ENCODE measurements around the gene SSH2. TPM values are rescaled to one million over a fixed set of nuclear protein-coding genes. Genes with fewer than 3 reads are reported as not detected.

The SSH2 gene
- total and polyA plus RNA-seq, 2 donors from 2014 or later, result 19.7 to 62.5 TPM

- peak overlapping the region; percentile 67 to 81 (median 73) for H3K4me3 ChIP-seq (ENCODE audit: low read length in 3 of 3)
- peak overlapping the region; percentile 37 to 76 for H3K27ac ChIP-seq (ENCODE audit: low read depth in 2 of 2, low read length in 2 of 2)
- peak; percentile 84 to 96 (median 88) for DNase-seq
- peak overlapping the region; percentile 34 to 71 (median 56) for H3K9ac ChIP-seq (ENCODE audit: low read length in 3 of 3)
- intact Hi-C loops (cut with DNase I), result no loop called here
- TF ChIP-seq CTCF (IDR thresholded peaks at IDR 0.05; ENCODE audit: borderline replicate concordance, extremely low read depth, insufficient read depth), result no peak
- no peaks in the 10 kb centered on the region for H3K4me1 ChIP-seq (ENCODE audit: control insufficient read depth in 2 of 3, insufficient read depth in 2 of 3, low read depth in 1 of 3, low read length in 3 of 3)
- H3K9me3 ChIP-seq (ENCODE audit: control insufficient read depth in 2 of 3, insufficient read depth in 1 of 3, low read length in 3 of 3), result no peaks in the 10 kb centered on the region
- FAIRE-seq, result no peak
- no peaks in the 10 kb centered on the region for H3K27me3 ChIP-seq (ENCODE audit: control insufficient read depth, insufficient read depth, low read length)
- H3K36me3 ChIP-seq (ENCODE audit: control insufficient read depth in 2 of 3, insufficient read depth in 3 of 3, low read length in 3 of 3), result no peaks in the 10 kb centered on the region
These were observed 168.8 kb downstream of the SSH2 start for GRCh38 chr17:29761040-29761761.

- H3K27ac ChIP-seq (ENCODE audit: low read depth in 2 of 2, low read length in 2 of 2), result peak overlapping the region; percentile 37 to 76
- intact Hi-C loops (cut with DNase I), result no loop called here
- DNase-seq (peak in 2 of 5 donors; percentile 16 to 72), FAIRE-seq (no peak)
- no peak for TF ChIP-seq CTCF (IDR thresholded peaks at IDR 0.05; ENCODE audit: borderline replicate concordance, extremely low read depth, insufficient read depth)
- H3K36me3 ChIP-seq (ENCODE audit: control insufficient read depth in 2 of 3, insufficient read depth in 3 of 3, low read length in 3 of 3), result no peaks in the 10 kb centered on the region
- peak overlapping the region; percentile 34 to 56 (median 48) for H3K9ac ChIP-seq (ENCODE audit: low read length in 3 of 3)
- H3K9me3 ChIP-seq (ENCODE audit: control insufficient read depth in 2 of 3, insufficient read depth in 1 of 3, low read length in 3 of 3), result no peaks in the 10 kb centered on the region
- no peaks in the 10 kb centered on the region for H3K27me3 ChIP-seq (ENCODE audit: control insufficient read depth, insufficient read depth, low read length)
- H3K4me1 ChIP-seq (ENCODE audit: control insufficient read depth in 2 of 3, insufficient read depth in 2 of 3, low read depth in 1 of 3, low read length in 3 of 3), result no peaks in the 10 kb centered on the region
- peak overlapping the region; percentile 67 to 81 (median 73) for H3K4me3 ChIP-seq (ENCODE audit: low read length in 3 of 3)
These were observed 169.6 kb downstream of the SSH2 start for GRCh38 chr17:29760279-29761039.

- H3K36me3 ChIP-seq (ENCODE audit: control insufficient read depth in 2 of 3, insufficient read depth in 3 of 3, low read length in 3 of 3), result no peaks in the 10 kb centered on the region
- H3K9me3 ChIP-seq (ENCODE audit: control insufficient read depth in 2 of 3, insufficient read depth in 1 of 3, low read length in 3 of 3), result no peaks in the 10 kb centered on the region
- H3K4me3 ChIP-seq (ENCODE audit: low read length in 3 of 3), result no peak overlapping the region
- intact Hi-C loops (cut with DNase I), result no loop called here
- no peak for TF ChIP-seq CTCF (IDR thresholded peaks at IDR 0.05; ENCODE audit: borderline replicate concordance, extremely low read depth, insufficient read depth)
- H3K9ac ChIP-seq (ENCODE audit: low read length in 3 of 3), result peak overlapping the region in 1 of 3 donors; percentile 34
- H3K4me1 ChIP-seq (ENCODE audit: control insufficient read depth in 2 of 3, insufficient read depth in 2 of 3, low read depth in 1 of 3, low read length in 3 of 3), result no peaks in the 10 kb centered on the region
- DNase-seq, result no peak
- H3K27me3 ChIP-seq (ENCODE audit: control insufficient read depth, insufficient read depth, low read length), result no peaks in the 10 kb centered on the region
- FAIRE-seq, result no peak
- H3K27ac ChIP-seq (ENCODE audit: low read depth in 2 of 2, low read length in 2 of 2), result no peak overlapping the region
These were observed 171.8 kb downstream of the SSH2 start for GRCh38 chr17:29758255-29758654.

All from kidney (tissue), 14 donors.